ENCODE results near the gene TMEM203. TPM values are rescaled to one million over a fixed set of nuclear protein-coding genes. Genes with fewer than 3 reads are reported as not detected.

TMEM203 gene
- total and polyA plus RNA-seq, 2 of the 13 experiments (the other 11 are each of a cell fraction or from before 2014, with no cell fraction given) = 23.4 to 36.7 TPM

DNA sequence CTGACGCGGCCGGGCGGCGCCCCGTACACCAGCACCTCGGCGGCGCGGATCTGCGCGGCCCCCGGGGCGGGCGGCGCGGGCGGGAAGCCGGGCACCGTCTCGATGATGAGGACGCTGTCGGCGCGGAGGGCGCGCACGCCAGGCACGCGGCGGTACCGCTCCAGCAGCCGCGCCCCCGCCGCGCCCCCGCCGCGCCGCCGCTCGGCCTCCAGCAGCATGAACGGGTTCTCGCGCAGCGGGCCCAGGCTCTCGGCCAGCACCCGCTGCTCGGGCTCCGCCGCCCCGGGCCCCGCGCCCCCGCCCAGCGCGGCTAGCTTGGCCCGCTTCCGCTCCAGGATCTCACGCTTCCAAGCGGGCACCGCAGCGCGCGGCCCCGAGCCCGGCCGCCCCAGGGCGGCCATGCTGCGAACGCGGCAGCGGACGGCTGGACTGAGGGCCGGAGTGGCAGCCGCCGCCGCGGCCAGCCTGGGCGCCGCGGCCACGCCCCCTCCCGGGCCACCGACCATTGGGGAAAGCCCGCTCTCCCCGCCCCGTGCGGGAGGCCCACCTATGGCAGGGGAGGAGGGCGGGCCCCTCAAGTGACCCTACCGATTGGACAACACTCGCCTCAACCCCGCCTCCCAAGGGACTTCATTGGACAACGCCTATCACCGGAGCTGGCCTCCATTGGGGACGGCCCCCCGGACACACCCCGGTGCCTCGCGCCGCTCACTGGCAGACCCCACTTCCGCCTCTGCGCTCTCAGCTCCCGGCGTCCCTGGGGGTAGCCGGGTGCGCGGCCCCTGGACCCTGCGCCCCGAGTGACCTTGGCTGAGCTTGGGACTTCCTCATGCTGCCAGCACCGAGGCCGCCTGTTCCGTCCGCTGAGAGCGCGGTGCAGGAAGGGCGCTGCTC is 4.9 kb downstream of the TMEM203 start, which contains the start of gene TPRN (continued):
- TF ChIP-seq, protein P1, sequence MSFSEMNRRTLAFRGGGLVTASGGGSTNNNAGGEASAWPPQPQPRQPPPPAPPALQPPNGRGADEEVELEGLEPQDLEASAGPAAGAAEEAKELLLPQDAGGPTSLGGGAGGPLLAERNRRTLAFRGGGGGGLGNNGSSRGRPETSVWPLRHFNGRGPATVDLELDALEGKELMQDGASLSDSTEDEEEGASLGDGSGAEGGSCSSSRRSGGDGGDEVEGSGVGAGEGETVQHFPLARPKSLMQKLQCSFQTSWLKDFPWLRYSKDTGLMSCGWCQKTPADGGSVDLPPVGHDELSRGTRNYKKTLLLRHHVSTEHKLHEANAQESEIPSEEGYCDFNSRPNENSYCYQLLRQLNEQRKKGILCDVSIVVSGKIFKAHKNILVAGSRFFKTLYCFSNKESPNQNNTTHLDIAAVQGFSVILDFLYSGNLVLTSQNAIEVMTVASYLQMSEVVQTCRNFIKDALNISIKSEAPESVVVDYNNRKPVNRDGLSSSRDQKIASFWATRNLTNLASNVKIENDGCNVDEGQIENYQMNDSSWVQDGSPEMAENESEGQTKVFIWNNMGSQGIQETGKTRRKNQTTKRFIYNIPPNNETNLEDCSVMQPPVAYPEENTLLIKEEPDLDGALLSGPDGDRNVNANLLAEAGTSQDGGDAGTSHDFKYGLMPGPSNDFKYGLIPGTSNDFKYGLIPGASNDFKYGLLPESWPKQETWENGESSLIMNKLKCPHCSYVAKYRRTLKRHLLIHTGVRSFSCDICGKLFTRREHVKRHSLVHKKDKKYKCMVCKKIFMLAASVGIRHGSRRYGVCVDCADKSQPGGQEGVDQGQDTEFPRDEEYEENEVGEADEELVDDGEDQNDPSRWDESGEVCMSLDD (CRISPR knock-in tag; IDR thresholded peaks at IDR 0.05; ENCODE audit: borderline replicate concordance) = peak; percentile 54; the same call in 1 of the 2 replicates
- TF ChIP-seq ZFAT (CRISPR knock-in tag; conservative IDR thresholded peaks at IDR 0.05) (0 out of 2 replicates have a peak, but pooled peaks have one; percentile 52), ZNF354B (CRISPR knock-in tag; IDR thresholded peaks at IDR 0.05) (no peak), MED1 (CRISPR knock-in tag; IDR thresholded peaks at IDR 0.05) (peak; percentile 90), ZNF432 (CRISPR knock-in tag; IDR thresholded peaks at IDR 0.05; ENCODE audit: borderline replicate concordance) (no peak), SNAI1 (CRISPR knock-in tag; IDR thresholded peaks at IDR 0.05; ENCODE audit: borderline replicate concordance) (no peak), ZNF547 (CRISPR knock-in tag; IDR thresholded peaks at IDR 0.05) (peak; percentile 81), DNMT3B (CRISPR knock-in tag; conservative IDR thresholded peaks at IDR 0.05) (0 out of 2 replicates have a peak, but pooled peaks have one; percentile 40), AHR (CRISPR knock-in tag; IDR thresholded peaks at IDR 0.05) (0 out of 2 replicates have a peak, but pooled peaks have one; percentile 63), HOXA9 (CRISPR knock-in tag; IDR thresholded peaks at IDR 0.05; ENCODE audit: borderline replicate concordance) (peak; percentile 52; the same call in 1 of the 2 replicates)
- TF ChIP-seq, protein P2, sequence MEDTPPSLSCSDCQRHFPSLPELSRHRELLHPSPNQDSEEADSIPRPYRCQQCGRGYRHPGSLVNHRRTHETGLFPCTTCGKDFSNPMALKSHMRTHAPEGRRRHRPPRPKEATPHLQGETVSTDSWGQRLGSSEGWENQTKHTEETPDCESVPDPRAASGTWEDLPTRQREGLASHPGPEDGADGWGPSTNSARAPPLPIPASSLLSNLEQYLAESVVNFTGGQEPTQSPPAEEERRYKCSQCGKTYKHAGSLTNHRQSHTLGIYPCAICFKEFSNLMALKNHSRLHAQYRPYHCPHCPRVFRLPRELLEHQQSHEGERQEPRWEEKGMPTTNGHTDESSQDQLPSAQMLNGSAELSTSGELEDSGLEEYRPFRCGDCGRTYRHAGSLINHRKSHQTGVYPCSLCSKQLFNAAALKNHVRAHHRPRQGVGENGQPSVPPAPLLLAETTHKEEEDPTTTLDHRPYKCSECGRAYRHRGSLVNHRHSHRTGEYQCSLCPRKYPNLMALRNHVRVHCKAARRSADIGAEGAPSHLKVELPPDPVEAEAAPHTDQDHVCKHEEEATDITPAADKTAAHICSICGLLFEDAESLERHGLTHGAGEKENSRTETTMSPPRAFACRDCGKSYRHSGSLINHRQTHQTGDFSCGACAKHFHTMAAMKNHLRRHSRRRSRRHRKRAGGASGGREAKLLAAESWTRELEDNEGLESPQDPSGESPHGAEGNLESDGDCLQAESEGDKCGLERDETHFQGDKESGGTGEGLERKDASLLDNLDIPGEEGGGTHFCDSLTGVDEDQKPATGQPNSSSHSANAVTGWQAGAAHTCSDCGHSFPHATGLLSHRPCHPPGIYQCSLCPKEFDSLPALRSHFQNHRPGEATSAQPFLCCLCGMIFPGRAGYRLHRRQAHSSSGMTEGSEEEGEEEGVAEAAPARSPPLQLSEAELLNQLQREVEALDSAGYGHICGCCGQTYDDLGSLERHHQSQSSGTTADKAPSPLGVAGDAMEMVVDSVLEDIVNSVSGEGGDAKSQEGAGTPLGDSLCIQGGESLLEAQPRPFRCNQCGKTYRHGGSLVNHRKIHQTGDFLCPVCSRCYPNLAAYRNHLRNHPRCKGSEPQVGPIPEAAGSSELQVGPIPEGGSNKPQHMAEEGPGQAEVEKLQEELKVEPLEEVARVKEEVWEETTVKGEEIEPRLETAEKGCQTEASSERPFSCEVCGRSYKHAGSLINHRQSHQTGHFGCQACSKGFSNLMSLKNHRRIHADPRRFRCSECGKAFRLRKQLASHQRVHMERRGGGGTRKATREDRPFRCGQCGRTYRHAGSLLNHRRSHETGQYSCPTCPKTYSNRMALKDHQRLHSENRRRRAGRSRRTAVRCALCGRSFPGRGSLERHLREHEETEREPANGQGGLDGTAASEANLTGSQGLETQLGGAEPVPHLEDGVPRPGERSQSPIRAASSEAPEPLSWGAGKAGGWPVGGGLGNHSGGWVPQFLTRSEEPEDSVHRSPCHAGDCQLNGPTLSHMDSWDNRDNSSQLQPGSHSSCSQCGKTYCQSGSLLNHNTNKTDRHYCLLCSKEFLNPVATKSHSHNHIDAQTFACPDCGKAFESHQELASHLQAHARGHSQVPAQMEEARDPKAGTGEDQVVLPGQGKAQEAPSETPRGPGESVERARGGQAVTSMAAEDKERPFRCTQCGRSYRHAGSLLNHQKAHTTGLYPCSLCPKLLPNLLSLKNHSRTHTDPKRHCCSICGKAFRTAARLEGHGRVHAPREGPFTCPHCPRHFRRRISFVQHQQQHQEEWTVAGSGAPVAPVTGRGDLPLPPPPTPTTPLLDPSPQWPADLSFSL (CRISPR knock-in tag; IDR thresholded peaks at IDR 0.05) = no peak
- TF ChIP-seq, protein P3, sequence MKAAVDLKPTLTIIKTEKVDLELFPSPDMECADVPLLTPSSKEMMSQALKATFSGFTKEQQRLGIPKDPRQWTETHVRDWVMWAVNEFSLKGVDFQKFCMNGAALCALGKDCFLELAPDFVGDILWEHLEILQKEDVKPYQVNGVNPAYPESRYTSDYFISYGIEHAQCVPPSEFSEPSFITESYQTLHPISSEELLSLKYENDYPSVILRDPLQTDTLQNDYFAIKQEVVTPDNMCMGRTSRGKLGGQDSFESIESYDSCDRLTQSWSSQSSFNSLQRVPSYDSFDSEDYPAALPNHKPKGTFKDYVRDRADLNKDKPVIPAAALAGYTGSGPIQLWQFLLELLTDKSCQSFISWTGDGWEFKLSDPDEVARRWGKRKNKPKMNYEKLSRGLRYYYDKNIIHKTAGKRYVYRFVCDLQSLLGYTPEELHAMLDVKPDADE (CRISPR knock-in tag; IDR thresholded peaks at IDR 0.05) = no peak
- TF ChIP-seq, protein P4, sequence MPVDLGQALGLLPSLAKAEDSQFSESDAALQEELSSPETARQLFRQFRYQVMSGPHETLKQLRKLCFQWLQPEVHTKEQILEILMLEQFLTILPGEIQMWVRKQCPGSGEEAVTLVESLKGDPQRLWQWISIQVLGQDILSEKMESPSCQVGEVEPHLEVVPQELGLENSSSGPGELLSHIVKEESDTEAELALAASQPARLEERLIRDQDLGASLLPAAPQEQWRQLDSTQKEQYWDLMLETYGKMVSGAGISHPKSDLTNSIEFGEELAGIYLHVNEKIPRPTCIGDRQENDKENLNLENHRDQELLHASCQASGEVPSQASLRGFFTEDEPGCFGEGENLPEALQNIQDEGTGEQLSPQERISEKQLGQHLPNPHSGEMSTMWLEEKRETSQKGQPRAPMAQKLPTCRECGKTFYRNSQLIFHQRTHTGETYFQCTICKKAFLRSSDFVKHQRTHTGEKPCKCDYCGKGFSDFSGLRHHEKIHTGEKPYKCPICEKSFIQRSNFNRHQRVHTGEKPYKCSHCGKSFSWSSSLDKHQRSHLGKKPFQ (CRISPR knock-in tag; IDR thresholded peaks at IDR 0.05; ENCODE audit: insufficient replicate concordance) = peak; percentile 53
- TF ChIP-seq, protein P5, sequence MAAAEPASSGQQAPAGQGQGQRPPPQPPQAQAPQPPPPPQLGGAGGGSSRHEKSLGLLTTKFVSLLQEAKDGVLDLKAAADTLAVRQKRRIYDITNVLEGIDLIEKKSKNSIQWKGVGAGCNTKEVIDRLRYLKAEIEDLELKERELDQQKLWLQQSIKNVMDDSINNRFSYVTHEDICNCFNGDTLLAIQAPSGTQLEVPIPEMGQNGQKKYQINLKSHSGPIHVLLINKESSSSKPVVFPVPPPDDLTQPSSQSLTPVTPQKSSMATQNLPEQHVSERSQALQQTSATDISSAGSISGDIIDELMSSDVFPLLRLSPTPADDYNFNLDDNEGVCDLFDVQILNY (CRISPR knock-in tag; conservative IDR thresholded peaks at IDR 0.05) = 0 out of 2 replicates have a peak, but pooled peaks have one; percentile 29
